T-helper 2 cell treated with Interferon-gamma antibody and Interleukin-4, amounts not matched to agents 100 ng/mL and 5 ng/mL, for 36 hours (primary cell): ENCODE measurements around the gene L3MBTL1. TPM values are rescaled to one million over a fixed set of nuclear protein-coding genes. Genes with fewer than 3 reads are reported as not detected.
"Not testable (repeated sequence)": the region's sequence is repeated elsewhere in the genome, so short reads cannot be mapped to it uniquely, and the experiment has no call there.

Source experiments
- intact Hi-C: fragments of 100-400 bp; cut with micrococcal nuclease; formaldehyde crosslinking; loops from one replicate; pipeline ENCODE4 v1.15.1; 2023
- total RNA-seq: library from RNA; stranded (reverse); gene quantifications from 2 replicates; pipeline ENCODE4 v1.2.3, GENCODE V29; 2022

The L3MBTL1 gene
- total RNA-seq, 1 donor from 2014 or later = 8.7 TPM

GRCh38 chr20:43584448-43585136 lies 77.1 kb downstream of the L3MBTL1 start:
- intact Hi-C loops = no loop called here

GRCh38 chr20:43586641-43587040 lies 79.1 kb downstream of the L3MBTL1 start:
- intact Hi-C loops = no loop called here

GRCh38 chr20:43588526-43588925 lies 81.0 kb downstream of the L3MBTL1 start:
- intact Hi-C loops = not testable (repeated sequence)

- intact Hi-C loops = loop anchor here (1.0 to 5.0 kb wide), 3 partner anchors 76 to 622 kb away; partner anchors contain the start of genes OSER1 and SRSF6
Observed at GRCh38 chr20:43590036-43590391, 82.5 kb downstream of the L3MBTL1 start.

- intact Hi-C loops = loop anchor here (1.0 to 5.0 kb wide), 4 partner anchors 76 to 622 kb away; partner anchors contain the start of genes MYBL2, OSER1 and SRSF6
Observed at GRCh38 chr20:43590392-43591303, 83.2 kb downstream of the L3MBTL1 start, which contains the start of gene IFT52. Gene IFT52, plus strand, starts transcription at chr20:43590937. Its CDS starts 3,762 bp downstream, at chr20:43594699.

Other genes with a start within 250 kb of the L3MBTL1 start
- 183 and 189 TPM in 2 replicates for gene SRSF6, start 49.8 kb upstream of the L3MBTL1 start, total RNA-seq
- gene SGK2, start 51.3 kb downstream of the L3MBTL1 start, total RNA-seq = 0.11 TPM in 2 replicates
- gene IFT52, start 83.2 kb downstream of the L3MBTL1 start, total RNA-seq = 14.0 and 15.7 TPM in 2 replicates
- gene MYBL2, start 159.4 kb downstream of the L3MBTL1 start, total RNA-seq = 102 and 104 TPM in 2 replicates
- 0.23 TPM in 1 of 2 replicates, not detected in the other for gene GTSF1L, start 219.3 kb downstream of the L3MBTL1 start, total RNA-seq